ENCODE results near the gene OPN1SW.

OPN1SW gene

GRCh38 chr7:128731184-128731583 is 44.4 kb downstream of the OPN1SW start:
- DNase-seq, result no peak

DNA sequence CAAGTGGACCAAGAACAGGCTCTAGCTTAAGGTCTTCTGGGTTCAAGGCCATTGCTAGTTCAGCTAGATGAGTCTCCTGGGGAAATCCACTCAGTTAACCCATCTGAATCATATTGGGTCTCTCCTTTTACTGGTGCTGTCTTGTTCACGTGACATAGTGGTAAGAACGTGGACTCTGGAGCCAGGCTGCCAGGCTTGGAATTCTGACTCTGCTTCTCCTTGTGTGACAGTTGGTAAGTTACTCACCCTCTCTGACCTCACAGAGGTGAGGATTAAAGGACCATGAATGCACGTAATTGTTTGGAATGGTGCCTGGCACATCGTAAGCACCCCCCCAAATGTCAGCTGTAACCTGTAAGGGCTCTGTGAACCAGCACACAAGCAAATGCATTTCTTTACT is 46.1 kb downstream of the OPN1SW start:
- DNase-seq, result no peak

GRCh38 chr7:128728598-128728997 is 47.0 kb downstream of the OPN1SW start:
- DNase-seq, result no peak

GRCh38 chr7:128727239-128727638 is 48.4 kb downstream of the OPN1SW start:
- no peak for DNase-seq

- DNase-seq, result no peak
Measured at GRCh38 chr7:128726737-128727072, 48.9 kb downstream of the OPN1SW start.

DNA sequence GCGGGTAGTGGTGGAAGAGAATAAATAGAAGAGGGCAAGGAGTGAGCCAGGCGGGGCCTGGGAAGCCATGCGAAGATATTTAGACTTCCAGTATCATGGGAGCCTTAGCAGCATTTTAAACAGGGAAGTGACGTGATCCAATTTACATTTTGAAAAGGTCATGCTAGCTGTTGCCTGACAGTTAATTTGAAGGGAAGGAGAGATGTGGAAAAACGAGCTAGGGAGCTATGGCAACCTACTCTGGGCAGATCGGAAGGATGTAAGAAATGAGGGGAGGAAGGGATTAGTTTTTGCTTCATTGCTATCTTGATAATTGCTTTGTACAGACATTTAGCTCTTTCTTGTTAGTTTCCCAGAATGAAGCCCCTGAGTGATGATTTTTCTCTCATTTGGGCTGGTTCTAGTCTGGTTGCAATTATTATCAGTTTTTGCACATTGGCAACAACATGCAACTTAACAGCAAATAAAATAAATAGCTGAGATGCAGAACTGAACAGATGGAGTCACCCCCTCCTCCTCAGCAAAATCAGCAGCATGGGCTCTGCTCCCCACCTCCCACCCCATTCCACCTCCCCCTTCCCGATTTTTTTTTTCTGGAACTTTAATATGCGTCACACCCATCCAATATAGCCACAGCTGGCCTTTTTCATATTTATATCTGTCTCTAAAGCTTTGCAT is 49.4 kb downstream of the OPN1SW start:
- no peak for DNase-seq

DNA sequence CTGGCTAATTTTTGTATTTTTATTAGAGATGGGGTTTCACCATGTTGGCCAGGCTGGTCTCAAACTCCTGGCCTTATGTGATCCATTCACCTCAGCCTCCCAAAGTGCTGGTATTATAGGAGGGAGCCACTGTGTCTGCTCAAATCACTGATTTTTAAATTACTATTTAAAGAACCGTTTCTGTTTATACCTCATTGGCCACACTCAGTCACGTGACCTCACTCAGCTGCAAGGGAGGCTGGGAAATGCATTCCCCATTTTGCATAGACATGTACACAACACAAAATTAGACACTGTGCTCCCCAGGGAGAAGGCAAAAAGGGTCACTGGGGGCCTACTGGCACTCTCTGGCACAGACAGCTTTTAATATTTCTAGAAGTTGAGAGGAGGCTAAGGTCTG is 50.1 kb downstream of the OPN1SW start:
- no peak for DNase-seq

- DNase-seq, result no peak
Measured at GRCh38 chr7:128724743-128725142, 50.9 kb downstream of the OPN1SW start.

Data from DMS153 (cell line).